Coronary artery (tissue), 2 donors: Measurements from ENCODE around the gene OR52K2.

Source experiments
- DNase-seq: peaks from one replicate; pipeline ENCODE4 v3.0.0-alpha.2; 2017; ENCODE audit warnings: low spot score
- H3K27ac ChIP-seq, 2 donors: fragments of 200-600 bp; sonication (generic); one replicate each; pipeline ENCODE4 v1.5.1; 2016 to 2019
- H3K4me3 ChIP-seq: fragments of 200-600 bp; sonication (generic); 2 replicates; pipeline ENCODE4 v1.5.1; 2016; ENCODE audit warnings: mild to moderate bottlenecking, moderate library complexity
- TF ChIP-seq, protein P1 (sequence below): fragments of 200-600 bp; sonication (generic); IDR thresholded peaks from one replicate; pipeline ENCODE4 v1.5.1; 2019; ENCODE audit warnings: antibody characterized with exemption

The OR52K2 gene

GRCh38 chr11:4441515-4441914 lies 7.6 kb upstream of the OR52K2 start:
- no peak for DNase-seq
- TF ChIP-seq, protein P1, sequence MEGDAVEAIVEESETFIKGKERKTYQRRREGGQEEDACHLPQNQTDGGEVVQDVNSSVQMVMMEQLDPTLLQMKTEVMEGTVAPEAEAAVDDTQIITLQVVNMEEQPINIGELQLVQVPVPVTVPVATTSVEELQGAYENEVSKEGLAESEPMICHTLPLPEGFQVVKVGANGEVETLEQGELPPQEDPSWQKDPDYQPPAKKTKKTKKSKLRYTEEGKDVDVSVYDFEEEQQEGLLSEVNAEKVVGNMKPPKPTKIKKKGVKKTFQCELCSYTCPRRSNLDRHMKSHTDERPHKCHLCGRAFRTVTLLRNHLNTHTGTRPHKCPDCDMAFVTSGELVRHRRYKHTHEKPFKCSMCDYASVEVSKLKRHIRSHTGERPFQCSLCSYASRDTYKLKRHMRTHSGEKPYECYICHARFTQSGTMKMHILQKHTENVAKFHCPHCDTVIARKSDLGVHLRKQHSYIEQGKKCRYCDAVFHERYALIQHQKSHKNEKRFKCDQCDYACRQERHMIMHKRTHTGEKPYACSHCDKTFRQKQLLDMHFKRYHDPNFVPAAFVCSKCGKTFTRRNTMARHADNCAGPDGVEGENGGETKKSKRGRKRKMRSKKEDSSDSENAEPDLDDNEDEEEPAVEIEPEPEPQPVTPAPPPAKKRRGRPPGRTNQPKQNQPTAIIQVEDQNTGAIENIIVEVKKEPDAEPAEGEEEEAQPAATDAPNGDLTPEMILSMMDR, result no peak
- Histone ChIP-seq H3K27ac (no peak overlapping the region), H3K4me3 (no peak overlapping the region)

- TF ChIP-seq, protein P1, result no peak
- no peak overlapping the region for H3K27ac ChIP-seq
- no peak for DNase-seq
- H3K4me3 ChIP-seq, result no peak overlapping the region
These were observed 5.7 kb upstream of the OR52K2 start for GRCh38 chr11:4443232-4443891.

DNA sequence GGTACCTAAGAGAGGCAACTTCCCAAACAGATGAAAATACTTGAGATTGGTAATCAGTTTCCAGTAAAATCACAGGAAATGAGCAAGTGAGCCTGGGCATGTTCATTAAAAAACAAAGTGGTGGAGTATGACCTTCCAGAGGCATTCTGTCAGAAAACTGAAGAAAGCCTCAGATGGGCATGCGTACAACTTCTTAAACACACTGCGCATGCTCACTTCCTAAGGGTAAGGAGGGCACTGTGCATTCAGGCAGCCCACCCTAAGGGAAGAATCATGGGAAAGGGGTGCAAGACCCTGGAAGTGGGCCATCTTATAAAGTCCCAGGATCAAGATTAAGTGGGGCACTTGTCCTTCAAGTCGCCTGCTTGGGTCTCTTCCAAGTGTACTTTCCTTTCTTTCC lies 4.0 kb downstream of the OR52K2 start:
- H3K27ac ChIP-seq, result no peak overlapping the region
- TF ChIP-seq, protein P1, result no peak
- H3K4me3 ChIP-seq, result no peak overlapping the region

DNA sequence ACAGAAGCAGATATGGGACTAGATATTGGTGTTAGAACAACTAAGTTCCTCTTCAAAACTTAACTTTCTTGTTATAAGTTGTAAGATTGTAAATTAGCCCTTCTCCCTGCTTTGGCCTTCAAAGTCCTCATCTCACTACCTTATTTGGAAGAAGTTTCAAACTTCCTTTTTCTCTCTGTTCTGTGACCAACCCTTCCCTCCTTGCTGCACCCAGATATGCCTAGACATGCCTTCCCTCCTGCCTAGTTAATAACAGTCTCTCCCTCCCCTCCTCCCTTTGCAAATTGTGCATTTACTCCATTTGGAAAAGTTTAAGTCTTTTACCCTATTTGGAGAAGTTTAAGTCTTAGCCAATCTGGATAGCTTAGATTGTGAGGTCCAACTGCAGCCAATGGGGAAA lies 4.9 kb downstream of the OR52K2 start:
- DNase-seq, result no peak
- Histone ChIP-seq H3K4me3 (no peak overlapping the region), H3K27ac (no peak overlapping the region)
- TF ChIP-seq, protein P1, result no peak

More for the DNA sequence above, 4.0 kb downstream of the OR52K2 start:
- no peak for DNase-seq

GRCh38 chr11:4455419-4455818 lies 6.3 kb downstream of the OR52K2 start:
- TF ChIP-seq, protein P1, result no peak
- Histone ChIP-seq H3K27ac (no peak overlapping the region), H3K4me3 (no peak overlapping the region)
- DNase-seq, result no peak

DNA sequence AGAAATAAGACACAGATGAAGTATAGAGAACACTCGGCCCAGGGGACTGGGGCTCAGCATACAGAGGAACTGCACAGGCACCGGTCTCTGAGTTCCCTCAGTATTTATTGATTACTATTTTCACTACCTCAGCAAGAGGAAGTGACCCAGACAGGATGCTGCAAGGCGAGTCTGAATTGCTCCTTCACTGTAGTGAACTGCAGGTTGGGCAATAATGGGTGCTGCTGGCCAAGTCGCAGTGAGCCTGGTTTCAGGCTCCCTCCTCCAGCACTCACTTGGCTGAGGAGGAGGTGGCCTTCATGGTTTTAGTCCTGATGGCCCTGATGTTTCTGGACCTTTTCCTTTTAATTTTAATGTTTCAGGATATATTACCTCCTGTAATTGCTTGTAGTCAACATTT lies 10.4 kb downstream of the OR52K2 start:
- no peak overlapping the region for H3K27ac ChIP-seq
- H3K4me3 ChIP-seq, result no peak overlapping the region
- TF ChIP-seq, protein P1, result no peak
- DNase-seq, result no peak

- DNase-seq, result no peak
- Histone ChIP-seq H3K27ac (no peak overlapping the region), H3K4me3 (no peak overlapping the region)
- TF ChIP-seq, protein P1, result no peak
These were observed 11.1 kb downstream of the OR52K2 start for GRCh38 chr11:4460151-4460550.
